HepG2 (cell line): ENCODE results near the gene YWHAQ. TPM values are rescaled to one million over a fixed set of nuclear protein-coding genes. Genes with fewer than 3 reads are reported as not detected.

Experiments
- ATAC-seq: fragments of 200-7000 bp; cut with Tn5 transposase; 3 replicates; pipeline ENCODE4 v1.9.1; 2020; ENCODE audit warnings: mild to moderate bottlenecking, moderate library complexity
- BruUV-seq: library from RNA; stranded (reverse); fragments of 400-500 nt; replicated peaks from 2 replicates; lab custom pipeline; 2021; lab: Mats Ljungman, UMichigan
- CTCF ChIA-PET: fragments of 300-600 bp; formaldehyde crosslinking; extraction: SDS; loops from one replicate; lab custom pipeline; 2021; ENCODE audit warnings: low total read pairs, inconsistent platforms, low intra/inter-chr PET ratio; lab: Yijun Ruan, JAX
- POLR2A ChIA-PET: fragments of 350-600 bp; sonication (Branson Sonifier 250); formaldehyde crosslinking; loops from one replicate; lab custom pipeline; 2020; ENCODE audit warnings: antibody characterized with exemption, inconsistent platforms; lab: Yijun Ruan, JAX
- DNase-seq: peaks from one replicate; pipeline ENCODE4 v3.0.0-alpha.2; 2015; ENCODE audit warnings: low spot score
- FAIRE-seq: peaks from 3 replicates; lab custom pipeline; 2011; peaks lifted over from hg19 to GRCh38; lab: Jason Lieb, UNC
- H2AFZ ChIP-seq: one replicate; pipeline ENCODE4 v1.6.1; 2011; ENCODE audit warnings: low read length, inconsistent platforms
- H3K27ac ChIP-seq: fragments of 300-600 bp; 3 replicates; pipeline ENCODE4 v1.8.0; 2011; ENCODE audit warnings: mixed run types, mild to moderate bottlenecking, mixed read lengths, low read length, inconsistent platforms; ENCODE audit not compliant: insufficient read depth; ENCODE audit errors: extremely low read length
- H3K27me3 ChIP-seq, 2 experiments: fragments of 200-600 bp in 1 of 2; 2 replicates in 1 of 2; 3 replicates in 1 of 2; pipeline versions ENCODE4 v1.6.0 to v1.8.0; 2011; ENCODE audit warnings: low read length in 2 of 2, mild to moderate bottlenecking in 2 of 2, moderate library complexity in 2 of 2, inconsistent platforms in 1 of 2; ENCODE audit not compliant: insufficient read depth in 2 of 2, control insufficient read depth in 1 of 2
- H3K36me3 ChIP-seq, 2 experiments: fragments of 200-600 bp in 1 of 2; replicated peaks in 1 of 2; 2 replicates in 1 of 2; 3 replicates in 1 of 2; pipeline versions ENCODE4 v1.5.1 to v1.8.0; 2011; ENCODE audit warnings: low read length in 2 of 2, inconsistent platforms in 1 of 2; ENCODE audit not compliant: insufficient read depth in 2 of 2, control insufficient read depth in 1 of 2
- H3K4me1 ChIP-seq: 2 replicates; pipeline ENCODE4 v1.5.1; 2012; ENCODE audit warnings: low read length, inconsistent platforms; ENCODE audit not compliant: insufficient read depth
- H3K4me2 ChIP-seq: 2 replicates; pipeline ENCODE4 v1.6.0; 2011; ENCODE audit warnings: low read depth, low read length, inconsistent platforms
- H3K4me3 ChIP-seq, 3 experiments: fragments of 200-600 bp in 1 of 3; sonication (generic), shearing (Covaris generic) in 1 of 3; replicated peaks in 1 of 3; 2 replicates each; pipeline ENCODE4 v1.5.1; 2011 to 2016; ENCODE audit warnings: low read length in 3 of 3, inconsistent platforms in 2 of 3, low read depth in 2 of 3, mild to moderate bottlenecking in 2 of 3, control low read depth in 1 of 3, mixed read lengths in 1 of 3; ENCODE audit not compliant: insufficient read depth in 1 of 3
- H3K79me2 ChIP-seq: one replicate; pipeline ENCODE4 v1.6.1; 2011; ENCODE audit warnings: low read length, inconsistent platforms; ENCODE audit not compliant: insufficient read depth
- H3K9ac ChIP-seq: 2 replicates; pipeline ENCODE4 v1.6.0; 2011; ENCODE audit warnings: mild to moderate bottlenecking, low read depth, low read length, inconsistent platforms; ENCODE audit not compliant: insufficient read depth
- H3K9me3 ChIP-seq: 2 replicates; pipeline ENCODE4 v1.5.1; 2012; ENCODE audit warnings: mild to moderate bottlenecking, low read length
- H4K20me1 ChIP-seq: 2 replicates; pipeline ENCODE4 v1.6.0; 2011; ENCODE audit warnings: inconsistent platforms, mild to moderate bottlenecking, low read length, moderate library complexity; ENCODE audit not compliant: insufficient read depth
- CHD2 ChIP-seq: IDR thresholded peaks from 2 replicates; pipeline ENCODE4 v1.6.1; 2011; ENCODE audit warnings: low read depth, low read length, improper control_type of control experiment
- CREB1 ChIP-seq, 2 experiments: fragments of 450-650 bp in 1 of 2; IDR thresholded peaks; 2 replicates each; pipeline ENCODE4 v1.6.1; 2016 to 2017; ENCODE audit warnings: control low read depth in 1 of 2, mild to moderate bottlenecking in 1 of 2, missing compliant biosample characterization in 1 of 2, missing genetic modification characterization in 1 of 2
- ESRRA ChIP-seq: sonication (generic); formaldehyde crosslinking; IDR thresholded peaks from 2 replicates; pipeline ENCODE4 v1.5.1; 2020; ENCODE audit warnings: mild to moderate bottlenecking, low read depth, missing genetic modification reagents
- FOXA3 ChIP-seq: IDR thresholded peaks from 2 replicates; pipeline ENCODE4 v1.6.1; 2016; ENCODE audit warnings: missing genetic modification reagents, missing compliant biosample characterization
- HNRNPK ChIP-seq: fragments of 200-400 bp; formaldehyde crosslinking; IDR thresholded peaks from 2 replicates; pipeline ENCODE4 v1.6.1; 2018; ENCODE audit warnings: low read length, low read depth, moderate library complexity, mild to moderate bottlenecking; ENCODE audit not compliant: poor library complexity, severe bottlenecking
- MZF1 ChIP-seq: sonication (generic); formaldehyde crosslinking; IDR thresholded peaks from 2 replicates; pipeline ENCODE4 v1.8.1; 2023; ENCODE audit warnings: mild to moderate bottlenecking, missing genetic modification reagents, borderline replicate concordance
- NR2F2 ChIP-seq: IDR thresholded peaks from 2 replicates; pipeline ENCODE4 v1.6.1; 2012; ENCODE audit warnings: low read depth, inconsistent platforms, borderline replicate concordance
- POLR2AphosphoS2 ChIP-seq: IDR thresholded peaks from 2 replicates; pipeline ENCODE4 v1.6.1; 2011; ENCODE audit warnings: low read depth, low read length, improper control_type of control experiment
- SP5 ChIP-seq: IDR thresholded peaks from 2 replicates; pipeline ENCODE4 v1.6.1; 2016; ENCODE audit warnings: low read depth, borderline replicate concordance
- SYNCRIP ChIP-seq: fragments of 200-400 bp; formaldehyde crosslinking; IDR thresholded peaks from 2 replicates; pipeline ENCODE4 v1.6.1; 2018; ENCODE audit warnings: mild to moderate bottlenecking, low read depth, low read length; ENCODE audit not compliant: insufficient read depth
- TCF12 ChIP-seq, 2 experiments: fragments of 450-650 bp in 1 of 2; sonication (generic) in 1 of 2; formaldehyde crosslinking in 1 of 2; IDR thresholded peaks; 2 replicates each; pipeline versions ENCODE4 v1.6.1 to v1.8.0; 2017 to 2022; ENCODE audit warnings: antibody characterized with exemption in 1 of 2, mild to moderate bottlenecking in 1 of 2, missing genetic modification reagents in 1 of 2, moderate library complexity in 1 of 2
- ZBTB44 ChIP-seq: sonication (generic); formaldehyde crosslinking; IDR thresholded peaks from 2 replicates; pipeline ENCODE4 v1.4.0; 2020; ENCODE audit warnings: missing genetic modification reagents
- ZNF576 ChIP-seq: sonication (generic); formaldehyde crosslinking; IDR thresholded peaks from 2 replicates; pipeline ENCODE4 v1.4.0; 2020; ENCODE audit warnings: mild to moderate bottlenecking, missing genetic modification reagents
- ZNF850 ChIP-seq: sonication (generic); formaldehyde crosslinking; conservative IDR thresholded peaks from 2 replicates; pipeline ENCODE4 v1.9.0; 2021; ENCODE audit warnings: mild to moderate bottlenecking, missing genetic modification reagents
- WGBS: methylation state at CpG from one replicate; pipeline ENCODE4 v1.1.6; 2017; ENCODE audit warnings: low lambda C conversion rate; 5-methylcytosine and 5-hydroxymethylcytosine counted together
- in situ Hi-C: cut with HindIII; loops from 2 replicates; pipeline ENCODE4 v1.10.0; 2017; ENCODE audit warnings: low pct_unique_long_range_greater_than_20kb; ENCODE audit not compliant: extremely low pct_ligation_motif_present
- intact Hi-C: fragments of 100-400 bp; cut with micrococcal nuclease; formaldehyde crosslinking; loops from one replicate; pipeline ENCODE4 v1.10.0; 2022; ENCODE audit not compliant: unreplicated experiment
- polyA plus RNA-seq, 8 experiments: library from polyadenylated mRNA; depleted of rRNA in 3 of 8; stranded (reverse) in 7 of 8; unstranded in 1 of 8; fragments of >200 nt; fragmentation: Illumina TruSeq in 4 of 8; extraction: Trizol in 4 of 8; gene quantifications; 2 replicates each; pipeline versions ENCODE4 v1.2.1 to v1.2.3, GENCODE V29; 2011 to 2016; ENCODE audit warnings: low read depth in 4 of 8, missing spikeins in 1 of 8, mixed read lengths in 1 of 8; ENCODE audit not compliant: insufficient read depth in 1 of 8
- total RNA-seq, 5 experiments: library from RNA; depleted of rRNA; stranded (reverse); fragments of >200 nt; fragmentation: Illumina TruSeq; extraction: Trizol; gene quantifications; 2 replicates each; pipeline ENCODE4 v1.2.3, GENCODE V29; 2016; ENCODE audit warnings: low read depth in 1 of 5

Gene YWHAQ
- total and polyA plus RNA-seq, 2 of the 13 experiments (the other 11 are each of a cell fraction or from before 2014, with no cell fraction given), result 160 to 304 TPM

GRCh38 chr2:9574331-9574730 lies 56.5 kb downstream of the YWHAQ start:
- no TSS peak for BruUV-seq
- TF ChIP-seq ZBTB44 (CRISPR knock-in tag) (no peak), HNRNPK (no peak), ZNF576 (CRISPR knock-in tag) (no peak), MZF1 (CRISPR knock-in tag) (no peak), SYNCRIP (no peak), SP5 (CRISPR knock-in tag) (no peak), CHD2 (no peak), POLR2AphosphoS2 (no peak), FOXA3 (CRISPR knock-in tag) (no peak), ESRRA (no peak), ZNF850 (CRISPR knock-in tag) (no peak), CREB1 (IDR thresholded peaks at IDR 0.05) (no peak), CREB1 (CRISPR knock-in tag; IDR thresholded peaks at IDR 0.05) (no peak), TCF12 (IDR thresholded peaks at IDR 0.05) (no peak), TCF12 (CRISPR knock-in tag; IDR thresholded peaks at IDR 0.05) (no peak), NR2F2 (no peak)
- 27% methylated on average over 2 of the region's 2 CpGs for WGBS
- Histone ChIP-seq H3K9me3 (no peaks in the 10 kb centered on the region), H4K20me1 (no peaks in the 10 kb centered on the region), H3K9ac (no peak overlapping the region), H3K4me3 (no peak overlapping the region), H3K36me3 (no peaks in the 10 kb centered on the region), H3K27me3 (no peaks in the 10 kb centered on the region), H3K4me2 (no peak overlapping the region), H3K27ac (no peak overlapping the region), H3K79me2 (no peaks in the 10 kb centered on the region), H3K4me1 (peaks cover 20% of the 10 kb centered on the region), H2AFZ (no peak overlapping the region)
- DNase-seq, result no peak
- POLR2A ChIA-PET, result no interaction called here
- no peak for ATAC-seq
- CTCF ChIA-PET, result no interaction called here
- intact Hi-C loops (no loop called here), in situ Hi-C loops (no loop called here)
- FAIRE-seq, result no peak
